CD8-positive, alpha-beta memory T cell (primary cell): ENCODE measurements around the gene ZXDC. TPM values are rescaled to one million over a fixed set of nuclear protein-coding genes. Genes with fewer than 3 reads are reported as not detected.

Experiments used
- CTCF ChIA-PET: fragments of 350-600 bp; sonication (Branson Sonifier 250); formaldehyde crosslinking; loops from one replicate; lab custom pipeline; 2021; ENCODE audit warnings: antibody characterized with exemption; lab: Charles Lee
- POLR2A ChIA-PET: fragments of 350-600 bp; sonication (Branson Sonifier 250); formaldehyde crosslinking; loops from one replicate; lab custom pipeline; 2021; ENCODE audit warnings: antibody characterized with exemption; lab: Charles Lee
- DNase-seq, 5 donors: peaks; one replicate each; pipeline versions ENCODE4 v3.0.0 to v3.0.0-alpha.2; 2020 to 2022; ENCODE audit warnings: mixed read lengths in 1 of 5
- H3K27ac ChIP-seq: one replicate; pipeline ENCODE4 v1.7.0; 2013; ENCODE audit warnings: low read depth, mild to moderate bottlenecking, low read length, moderate library complexity
- H3K27me3 ChIP-seq: 2 replicates; pipeline ENCODE4 v1.7.0; 2013; ENCODE audit warnings: low read length, mild to moderate bottlenecking; ENCODE audit not compliant: insufficient read depth, poor library complexity, severe bottlenecking
- H3K36me3 ChIP-seq: 2 replicates; pipeline ENCODE4 v1.7.0; 2013; ENCODE audit warnings: mild to moderate bottlenecking, low read length, moderate library complexity; ENCODE audit not compliant: insufficient read depth
- H3K4me1 ChIP-seq: 2 replicates; pipeline ENCODE4 v1.7.0; 2013; ENCODE audit warnings: mild to moderate bottlenecking, low read length, moderate library complexity; ENCODE audit not compliant: insufficient read depth
- H3K4me3 ChIP-seq: 2 replicates; pipeline ENCODE4 v1.7.0; 2013; ENCODE audit warnings: mild to moderate bottlenecking, low read length
- H3K9me3 ChIP-seq: 2 replicates; pipeline ENCODE4 v1.7.0; 2013; ENCODE audit warnings: mild to moderate bottlenecking, low read length
- H3K27ac Mint-ChIP-seq, 8 donors: one replicate each; pipeline ENCODE4 v1.8.0; 2020 to 2021; ENCODE audit warnings: mixed read lengths in 8 of 8, mild to moderate bottlenecking in 6 of 8, inconsistent platforms in 3 of 8, moderate library complexity in 3 of 8
- H3K27me3 Mint-ChIP-seq, 2 donors: one replicate each; pipeline ENCODE4 v1.8.0; 2020 to 2021; ENCODE audit warnings: mixed read lengths in 2 of 2, mild to moderate bottlenecking in 1 of 2, moderate library complexity in 1 of 2
- H3K36me3 Mint-ChIP-seq, 3 donors: one replicate each; pipeline ENCODE4 v1.8.0; 2020 to 2021; ENCODE audit warnings: mixed read lengths in 3 of 3, inconsistent platforms in 1 of 3, mild to moderate bottlenecking in 1 of 3
- H3K4me1 Mint-ChIP-seq, 3 donors: one replicate each; pipeline ENCODE4 v1.8.0; 2020 to 2021; ENCODE audit warnings: mixed read lengths in 3 of 3, inconsistent platforms in 1 of 3, mild to moderate bottlenecking in 1 of 3
- H3K4me3 Mint-ChIP-seq, 7 donors: one replicate each; pipeline ENCODE4 v1.8.0; 2020 to 2021; ENCODE audit warnings: mixed read lengths in 7 of 7, mild to moderate bottlenecking in 6 of 7, moderate library complexity in 4 of 7, inconsistent platforms in 2 of 7
- H3K9me3 Mint-ChIP-seq, 5 donors: one replicate each; pipeline ENCODE4 v1.8.0; 2020 to 2022; ENCODE audit warnings: mixed read lengths in 5 of 5, mild to moderate bottlenecking in 3 of 5, moderate library complexity in 2 of 5, inconsistent platforms in 1 of 5
- polyA plus RNA-seq: library from polyadenylated mRNA; unstranded; fragments of 300-500 nt; fragmentation: Illumina TruSeq; gene quantifications from one replicate; pipeline ENCODE4 v1.2.3, GENCODE V29; 2021
- total RNA-seq, 2 experiments: library from RNA; stranded (reverse); gene quantifications; one replicate each; pipeline ENCODE4 v1.2.3, GENCODE V29; 2021

ZXDC gene
- total and polyA plus RNA-seq, 3 experiments from 2014 or later, result 24.2 to 25.0 (median 24.6) TPM

DNA sequence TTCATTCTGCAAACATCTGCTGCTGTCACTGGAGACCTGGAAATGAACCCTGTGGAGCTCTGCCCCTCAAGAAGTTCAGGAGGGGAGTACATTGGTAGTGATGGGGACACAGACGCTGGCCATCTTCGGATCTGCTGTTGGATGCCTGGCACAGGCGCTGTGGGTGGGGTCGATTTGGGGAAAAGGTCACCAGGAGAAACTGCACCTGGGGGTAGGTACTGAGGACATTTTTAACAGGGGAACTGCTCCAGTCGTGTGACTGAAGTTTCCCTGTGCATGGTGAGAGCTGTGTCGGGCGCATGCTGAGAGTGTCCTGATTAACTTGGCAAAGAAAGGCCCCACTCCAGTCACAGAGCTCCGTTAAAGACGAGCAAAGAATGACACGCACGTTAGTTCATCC is 38.5 kb upstream of the ZXDC start:
- Mint-ChIP-seq H3K4me3 (no peak overlapping the region), H3K27me3 (peaks cover 0 to 2% of the 10 kb centered on the region in 2 donors), H3K27ac (no peak overlapping the region), H3K36me3 (no peaks in the 10 kb centered on the region), H3K9me3 (no peaks in the 10 kb centered on the region), H3K4me1 (no peaks in the 10 kb centered on the region)
- ChIA-PET POLR2A (no interaction called here), CTCF (interaction anchor here (1.8 kb wide), 1 partner anchor 9 kb away, joined by 6 read pairs; no protein-coding TSS in a partner anchor)
- H3K36me3 ChIP-seq, result no peaks in the 10 kb centered on the region
- H3K27me3 ChIP-seq, result no peaks in the 10 kb centered on the region
- H3K4me3 ChIP-seq, result no peak overlapping the region
- DNase-seq, result peak in 1 of 5 donors; percentile 17
- no peaks in the 10 kb centered on the region for H3K4me1 ChIP-seq
- H3K27ac ChIP-seq, result no peak overlapping the region
- H3K9me3 ChIP-seq, result no peaks in the 10 kb centered on the region

DNA sequence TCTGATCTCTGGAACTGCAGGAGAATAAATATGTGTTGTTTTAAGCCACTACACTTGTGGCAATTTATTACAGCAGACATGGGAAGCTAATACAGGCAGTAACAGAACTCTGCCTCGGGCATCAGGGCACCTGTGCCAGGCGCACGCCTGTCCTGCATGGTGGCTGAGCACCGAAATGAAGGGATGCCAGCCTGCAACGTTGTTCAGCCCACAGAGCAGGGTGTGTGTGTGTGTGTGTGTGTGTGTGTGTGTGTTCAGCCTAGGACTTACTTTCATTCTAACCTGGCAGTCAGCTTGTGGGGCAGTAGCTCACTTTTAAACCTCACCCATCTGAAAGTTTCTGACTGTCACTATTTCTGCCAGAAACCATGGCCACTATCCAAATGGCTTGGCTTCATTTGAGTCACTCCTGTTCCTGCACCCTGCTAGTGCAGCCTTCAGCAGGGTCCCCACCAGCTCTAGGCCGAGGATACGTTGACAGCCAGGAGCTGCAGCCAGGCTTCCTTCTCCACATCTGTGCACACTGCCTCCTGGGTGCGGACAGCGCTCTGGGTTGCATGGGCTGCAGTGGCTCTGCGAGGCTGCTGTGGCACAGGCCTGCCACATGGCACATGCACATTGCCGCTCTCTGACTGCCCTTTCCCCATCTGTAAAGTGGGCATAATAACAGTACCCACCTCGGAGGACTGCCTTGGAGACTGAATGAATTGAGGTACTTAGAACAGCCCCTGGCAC is 37.4 kb upstream of the ZXDC start:
- peak in 1 of 5 donors; percentile 33 for DNase-seq
- Mint-ChIP-seq H3K4me1 (no peaks in the 10 kb centered on the region), H3K36me3 (no peaks in the 10 kb centered on the region), H3K27ac (no peak overlapping the region), H3K9me3 (no peaks in the 10 kb centered on the region), H3K27me3 (peaks cover 0 to 2% of the 10 kb centered on the region in 2 donors), H3K4me3 (no peak overlapping the region)
- ChIA-PET CTCF (interaction anchor here (1.8 kb wide), 1 partner anchor 10 kb away, joined by 6 read pairs; no protein-coding TSS in a partner anchor), POLR2A (no interaction called here)
- Histone ChIP-seq H3K4me3 (no peak overlapping the region), H3K36me3 (no peaks in the 10 kb centered on the region), H3K27me3 (no peaks in the 10 kb centered on the region), H3K27ac (no peak overlapping the region), H3K9me3 (no peaks in the 10 kb centered on the region), H3K4me1 (no peaks in the 10 kb centered on the region)

DNA sequence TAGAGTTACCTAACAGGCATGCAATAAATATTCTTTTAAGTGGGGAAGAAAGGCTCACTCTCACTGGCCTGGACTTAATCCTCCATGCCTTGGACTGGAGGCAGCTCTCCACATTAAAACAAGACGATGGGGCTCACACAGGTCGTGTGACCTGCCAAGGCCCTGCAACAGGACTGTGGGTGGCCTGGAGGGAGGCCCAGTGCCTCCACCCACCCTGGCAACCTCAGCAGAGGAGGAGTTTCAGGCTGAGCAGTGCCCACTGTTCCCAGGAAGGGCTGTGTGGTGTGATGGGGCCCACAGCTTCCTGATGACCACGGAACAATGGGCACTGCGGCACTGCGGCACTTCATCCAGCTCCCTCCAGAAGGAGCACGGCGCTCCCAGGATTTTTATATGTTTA is 36.3 kb upstream of the ZXDC start:
- Histone ChIP-seq H3K4me3 (no peak overlapping the region), H3K27me3 (no peaks in the 10 kb centered on the region), H3K9me3 (no peaks in the 10 kb centered on the region), H3K4me1 (no peaks in the 10 kb centered on the region), H3K36me3 (no peaks in the 10 kb centered on the region), H3K27ac (no peak overlapping the region)
- Mint-ChIP-seq H3K36me3 (no peaks in the 10 kb centered on the region), H3K27ac (no peak overlapping the region), H3K4me3 (no peak overlapping the region), H3K9me3 (no peaks in the 10 kb centered on the region), H3K27me3 (peaks cover 0 to 2% of the 10 kb centered on the region in 2 donors), H3K4me1 (no peaks in the 10 kb centered on the region)
- peak in 1 of 5 donors; percentile 12 for DNase-seq
- ChIA-PET CTCF (interaction anchor here (0.8 kb wide), 1 partner anchor 11 kb away, joined by 4 read pairs; no protein-coding TSS in a partner anchor), POLR2A (no interaction called here)

DNA sequence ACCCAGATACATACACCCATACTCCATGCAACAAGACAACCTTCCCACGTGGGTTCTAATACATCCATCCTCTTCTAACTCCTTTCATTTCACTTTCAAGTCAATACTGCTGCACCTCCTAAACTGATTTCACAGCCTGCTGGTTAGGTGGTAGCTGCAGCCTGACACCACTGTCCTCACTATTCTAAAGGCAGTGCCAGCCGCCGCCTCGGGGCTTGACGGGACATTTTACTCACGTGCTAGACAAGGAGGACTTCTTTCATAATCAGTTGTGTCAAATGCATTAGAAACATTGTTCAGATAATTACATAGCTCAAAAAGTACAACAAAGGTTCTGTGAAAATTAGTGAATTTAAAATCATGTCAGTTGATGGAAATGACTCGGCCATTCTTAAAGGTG is 35.6 kb upstream of the ZXDC start:
- POLR2A ChIA-PET, result no interaction called here
- no peak for DNase-seq

DNA sequence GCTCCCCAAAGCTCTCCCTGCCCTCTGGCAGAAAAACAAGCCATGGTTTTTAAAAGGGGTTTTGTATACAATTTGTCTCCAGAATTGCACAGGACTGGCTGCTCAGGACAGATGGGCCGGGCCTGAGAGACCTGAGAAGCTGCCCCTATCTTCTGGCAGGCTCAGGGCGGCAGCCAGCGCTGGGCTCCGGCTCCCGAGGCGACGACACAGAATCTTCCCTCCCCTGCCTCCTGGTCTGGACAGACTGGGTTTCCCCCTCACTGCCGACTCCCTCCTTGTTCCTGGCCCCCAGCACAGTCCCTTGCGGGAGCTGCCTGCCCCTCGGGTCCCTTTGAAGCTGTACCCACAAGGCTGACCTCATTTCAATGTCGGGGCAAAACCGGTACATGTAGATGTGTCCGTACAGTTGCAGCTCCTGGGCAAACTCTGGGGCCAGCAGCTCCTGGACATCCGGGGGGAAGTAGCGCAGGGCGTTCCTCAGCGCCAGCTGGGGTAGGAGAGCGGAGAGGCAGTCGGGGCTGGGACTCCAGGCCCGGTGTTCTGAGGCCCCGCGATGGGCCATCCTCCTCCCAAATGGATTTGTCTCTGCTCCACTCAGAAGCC is 34.7 kb upstream of the ZXDC start:
- Mint-ChIP-seq H3K4me3 (no peak overlapping the region), H3K9me3 (no peaks in the 10 kb centered on the region), H3K27me3 (peaks cover 0 to 5% of the 10 kb centered on the region in 2 donors), H3K4me1 (no peaks in the 10 kb centered on the region), H3K36me3 (no peaks in the 10 kb centered on the region), H3K27ac (no peak overlapping the region)
- Histone ChIP-seq H3K27ac (no peak overlapping the region), H3K36me3 (no peaks in the 10 kb centered on the region), H3K4me1 (no peaks in the 10 kb centered on the region), H3K9me3 (no peaks in the 10 kb centered on the region), H3K4me3 (no peak overlapping the region), H3K27me3 (no peaks in the 10 kb centered on the region)
- peak in 1 of 5 donors; percentile 22 for DNase-seq
- POLR2A ChIA-PET, result no interaction called here
- CTCF ChIA-PET, result no interaction called here

More for the DNA sequence above, 35.6 kb upstream of the ZXDC start:
- Mint-ChIP-seq H3K4me3 (no peak overlapping the region), H3K4me1 (no peaks in the 10 kb centered on the region), H3K27me3 (peaks cover 0 to under 1% of the 10 kb centered on the region in 2 donors), H3K27ac (no peak overlapping the region), H3K9me3 (no peaks in the 10 kb centered on the region), H3K36me3 (no peaks in the 10 kb centered on the region)
- Histone ChIP-seq H3K27me3 (no peaks in the 10 kb centered on the region), H3K9me3 (no peaks in the 10 kb centered on the region), H3K4me3 (no peak overlapping the region), H3K27ac (no peak overlapping the region), H3K36me3 (no peaks in the 10 kb centered on the region), H3K4me1 (no peaks in the 10 kb centered on the region)
- CTCF ChIA-PET, result interaction anchor here (0.8 kb wide), 1 partner anchor 12 kb away, joined by 4 read pairs; no protein-coding TSS in a partner anchor

DNA sequence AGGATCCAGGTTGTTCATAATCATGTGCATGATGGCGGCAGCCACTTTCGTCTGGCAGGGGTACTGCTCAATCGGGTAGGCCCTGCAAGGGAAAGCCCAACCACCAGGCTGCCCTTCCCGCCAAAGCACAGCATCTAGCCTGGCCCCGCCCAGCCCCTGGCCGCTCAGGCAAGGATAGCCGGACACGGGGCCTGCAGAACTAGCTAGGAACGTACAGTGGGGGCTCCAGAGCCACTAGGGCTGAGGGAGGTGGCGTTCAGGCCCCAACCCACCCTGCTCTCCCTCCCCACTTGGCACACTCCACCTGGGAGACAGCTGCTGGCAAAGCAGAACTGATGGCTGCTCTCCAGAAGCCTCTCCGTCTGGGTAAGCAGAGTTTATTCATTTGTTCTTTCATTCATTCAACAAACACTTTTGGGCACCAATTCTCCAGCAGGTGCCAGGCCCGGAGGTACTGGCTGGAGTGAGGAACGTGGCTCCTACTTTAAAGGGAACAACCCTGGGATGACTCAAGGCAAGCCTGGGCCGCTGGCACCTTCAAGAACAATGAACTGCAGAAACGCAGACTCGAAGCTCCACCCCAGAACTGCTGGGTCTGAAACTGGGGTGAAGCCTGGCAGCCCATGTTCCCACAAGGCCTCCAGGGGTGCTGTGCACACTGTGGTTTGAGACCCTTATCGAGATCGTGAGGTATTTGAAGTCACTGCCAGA is 34.1 kb upstream of the ZXDC start:
- no peaks in the 10 kb centered on the region for H3K36me3 ChIP-seq
- no peak overlapping the region for H3K27ac ChIP-seq
- DNase-seq, result peak in 1 of 5 donors; percentile 38
- H3K9me3 ChIP-seq, result no peaks in the 10 kb centered on the region
- no peak overlapping the region for H3K4me3 Mint-ChIP-seq
- no peaks in the 10 kb centered on the region for H3K4me1 ChIP-seq
- H3K27ac Mint-ChIP-seq, result no peak overlapping the region
- ChIA-PET CTCF (interaction anchor here (0.7 kb wide), 1 partner anchor 375 kb away, joined by 3 read pairs; no protein-coding TSS in a partner anchor), POLR2A (no interaction called here)
- no peaks in the 10 kb centered on the region for H3K9me3 Mint-ChIP-seq
- H3K4me3 ChIP-seq, result no peak overlapping the region
- H3K27me3 ChIP-seq, result no peaks in the 10 kb centered on the region
- no peaks in the 10 kb centered on the region for H3K36me3 Mint-ChIP-seq
- no peaks in the 10 kb centered on the region for H3K4me1 Mint-ChIP-seq
- H3K27me3 Mint-ChIP-seq, result peaks cover 0 to 12% of the 10 kb centered on the region in 2 donors

DNA sequence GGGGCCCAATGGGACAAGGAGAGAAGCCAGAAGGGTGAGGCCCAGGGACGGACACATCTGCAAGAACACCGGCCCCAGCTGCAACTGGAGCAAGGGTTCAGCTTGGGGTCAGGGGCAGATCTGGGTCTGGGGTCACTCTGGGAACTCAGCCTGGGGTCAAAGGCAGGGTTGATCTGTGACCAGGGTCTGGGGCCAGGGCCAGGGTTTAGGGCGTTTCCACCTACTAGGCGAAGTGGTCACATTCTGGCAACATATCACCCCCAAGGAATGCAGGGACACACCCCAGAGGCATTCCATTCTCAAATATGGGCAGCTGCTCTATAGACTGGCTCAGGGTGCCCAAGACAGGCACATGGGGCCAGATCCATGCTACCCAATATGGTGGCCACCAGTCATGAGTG is 32.9 kb upstream of the ZXDC start:
- Mint-ChIP-seq H3K9me3 (no peaks in the 10 kb centered on the region), H3K4me3 (no peak overlapping the region), H3K4me1 (no peaks in the 10 kb centered on the region), H3K27me3 (peaks cover 3 to 16% of the 10 kb centered on the region in 2 donors), H3K36me3 (no peaks in the 10 kb centered on the region), H3K27ac (no peak overlapping the region)
- no peaks in the 10 kb centered on the region for H3K27me3 ChIP-seq
- no peaks in the 10 kb centered on the region for H3K4me1 ChIP-seq
- H3K27ac ChIP-seq, result no peak overlapping the region
- H3K36me3 ChIP-seq, result no peaks in the 10 kb centered on the region
- POLR2A ChIA-PET, result no interaction called here
- CTCF ChIA-PET, result interaction anchor here (0.9 kb wide), 1 partner anchor 14 kb away, joined by 3 read pairs; no protein-coding TSS in a partner anchor
- H3K4me3 ChIP-seq, result no peak overlapping the region
- peak in 1 of 5 donors; percentile 11 for DNase-seq
- no peaks in the 10 kb centered on the region for H3K9me3 ChIP-seq
